H1 (cell line): ENCODE data around the gene MRPL20. TPM values are rescaled to one million over a fixed set of nuclear protein-coding genes. Genes with fewer than 3 reads are reported as not detected.
A peak's percentile ranks its signal among the peaks of the same experiment; 100 is the strongest.

Experiments
- CEBPB ChIP-seq: IDR thresholded peaks from 2 replicates; pipeline ENCODE4 v1.6.1; 2012; ENCODE audit warnings: low read depth, low read length
- CREB1 ChIP-seq: IDR thresholded peaks from 2 replicates; pipeline ENCODE4 v1.6.1; 2012; ENCODE audit warnings: inconsistent platforms
- KDM1A ChIP-seq: fragments of 200-600, 300-600 bp; sonication (generic); IDR thresholded peaks from 2 replicates; pipeline ENCODE4 v1.7.1; 2016; ENCODE audit warnings: mild to moderate bottlenecking, low read length, borderline replicate concordance
- KDM4A ChIP-seq: IDR thresholded peaks from one replicate; pipeline ENCODE4 v1.7.1; 2012; ENCODE audit warnings: low read depth, mild to moderate bottlenecking, moderate library complexity, low read length, inconsistent platforms; ENCODE audit not compliant: severe bottlenecking
- NANOG ChIP-seq: IDR thresholded peaks from 2 replicates; pipeline ENCODE4 v1.6.1; 2011; ENCODE audit warnings: low read length, low read depth, mild to moderate bottlenecking, inconsistent platforms; ENCODE audit not compliant: insufficient read depth, poor library complexity, severe bottlenecking
- RAD21 ChIP-seq, 2 experiments: IDR thresholded peaks in 1 of 2; conservative IDR thresholded peaks in 1 of 2; 2 replicates each; pipeline ENCODE4 v1.6.1; 2011; ENCODE audit warnings: low read depth in 2 of 2, low read length in 2 of 2, improper control_type of control experiment in 1 of 2, inconsistent platforms in 1 of 2, mild to moderate bottlenecking in 1 of 2, moderate library complexity in 1 of 2
- SIX5 ChIP-seq: IDR thresholded peaks from 2 replicates; pipeline ENCODE4 v1.6.1; 2011; ENCODE audit warnings: mild to moderate bottlenecking, low read depth, low read length
- SP4 ChIP-seq: IDR thresholded peaks from 2 replicates; pipeline ENCODE4 v1.6.1; 2012; ENCODE audit warnings: low read length, inconsistent platforms
- TAF7 ChIP-seq: optimal IDR thresholded peaks from 2 replicates; pipeline ENCODE3; 2011; ENCODE audit warnings: low read depth, mild to moderate bottlenecking, inconsistent platforms, low read length, moderate library complexity, borderline replicate concordance
- YY1 ChIP-seq: IDR thresholded peaks from 2 replicates; pipeline ENCODE4 v1.6.1; 2011; ENCODE audit warnings: low read depth, mild to moderate bottlenecking, low read length
- polyA plus RNA-seq, 7 experiments: library from polyadenylated mRNA; depleted of rRNA in 3 of 7; stranded (reverse) in 5 of 7; unstranded in 2 of 7; fragments of >200 nt in 5 of 7; fragments of 200-250 nt in 2 of 7; gene quantifications; 1 replicate in 5 of 7; 2 replicates in 1 of 7; 4 replicates in 1 of 7; pipeline versions ENCODE4 v1.2.1 to v1.2.3, GENCODE V29; 2011 to 2013; ENCODE audit warnings: missing spikeins in 2 of 7, mixed read lengths in 2 of 7
- total RNA-seq: library from RNA; stranded (reverse); fragmentation: NEBNext Ultra II Directional; extraction: Animal tissue kit (Norgen Biotek cat#: 25700); gene quantifications from 2 replicates; pipeline ENCODE4 v1.2.1, GENCODE V29; 2021

MRPL20 gene
- total and polyA plus RNA-seq, 2 of the 8 experiments (the other 6 are each of a cell fraction or from before 2014, with no cell fraction given): 126 to 151 TPM

DNA sequence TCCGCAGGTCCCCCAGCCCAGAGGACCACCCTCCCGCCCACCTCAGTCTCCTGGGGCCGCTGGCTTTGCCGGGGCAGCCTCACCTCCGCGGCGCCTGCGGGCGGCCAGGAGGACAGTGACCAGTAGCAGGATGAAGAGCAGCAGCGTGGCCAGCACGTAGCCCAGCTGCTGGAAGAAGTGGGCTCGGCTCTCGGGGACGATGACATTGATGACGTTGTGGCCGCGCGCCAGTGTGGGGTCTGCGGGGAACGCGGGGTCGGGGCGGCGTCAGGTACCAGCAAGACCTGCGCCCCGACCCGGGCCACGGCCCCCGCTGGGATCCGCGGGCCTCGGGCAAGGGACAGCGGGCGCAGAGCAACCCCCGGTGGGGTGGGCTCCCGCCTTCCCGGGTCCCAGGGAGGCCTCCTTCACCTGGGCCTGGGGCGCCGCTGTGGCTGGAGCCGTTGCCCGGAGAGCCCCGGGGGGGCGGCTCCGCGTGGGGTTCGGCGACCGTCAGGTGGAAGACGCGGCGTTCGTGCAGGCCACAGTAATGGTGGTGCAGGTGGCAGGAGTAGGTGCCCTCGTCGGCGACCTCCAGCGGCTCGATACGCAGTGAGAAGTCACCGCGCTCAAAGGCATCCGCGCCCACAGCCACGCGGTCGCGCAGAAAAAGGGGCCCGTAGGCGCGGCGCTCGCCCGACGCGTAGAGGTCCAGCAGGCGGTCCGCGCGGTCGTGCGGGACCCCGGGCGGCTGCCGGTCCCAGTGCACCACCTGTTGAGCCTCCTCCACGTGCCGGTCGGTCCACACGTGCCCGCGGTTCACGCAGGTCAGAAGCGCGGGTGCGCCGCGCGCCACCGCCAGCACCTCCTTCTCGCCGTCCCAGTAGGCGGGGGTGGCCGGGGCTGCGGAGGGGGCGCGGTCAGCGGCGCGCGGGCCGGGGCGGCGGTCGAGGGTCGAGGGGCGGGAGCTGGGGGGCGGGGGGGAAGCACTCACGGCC is 52.5 kb downstream of the MRPL20 start (continued):
- TF ChIP-seq CEBPB (no peak), NANOG (no peak), YY1 (no peak), KDM1A (no peak), TAF7 (no peak), SP4 (no peak), RAD21 (IDR thresholded peaks at IDR 0.05 in 1 of 2, conservative IDR thresholded peaks at IDR 0.05 in 1 of 2; ENCODE audit: low read depth in 2 of 2, low read length in 2 of 2) (no peak), SIX5 (no peak), CREB1 (peak; percentile 78), KDM4A (peak; percentile 39)
- TF ChIP-seq, all 59 proteins: peak for 7
